HT-29 (cell line): ENCODE measurements around the gene CHDH. TPM values are rescaled to one million over a fixed set of nuclear protein-coding genes. Genes with fewer than 3 reads are reported as not detected.

ENCODE experiments used
- small RNA-seq: library from RNA; depleted of rRNA; stranded (forward); fragments of <200 nt; gene quantifications from one replicate; pipeline ENCODE3, GENCODE V24; 2014
- total RNA-seq: library from RNA; depleted of rRNA; stranded (reverse); fragments of >200 nt; shearing (Covaris generic); gene quantifications from 2 replicates; pipeline ENCODE4 v1.2.3, GENCODE V29; 2014; rRNA removed

The CHDH gene
- total RNA-seq, 1 experiment from 2014 or later: 27.6 TPM

Small RNAs within 50 kb of the gene (small RNA-seq; reads per million reads assigned to genes)
- gene AC012467.1: not detected

Other genes starting within 250 kb of the CHDH start
- gene IL17RB, start 149 bp upstream of the CHDH start, total RNA-seq: 14.9 and 17.0 TPM in 2 replicates
- 10.9 and 13.4 TPM in 2 replicates for gene ACTR8, start 35.7 kb upstream of the CHDH start, total RNA-seq
- gene SELENOK, start 45.4 kb upstream of the CHDH start, total RNA-seq: 33.2 and 37.3 TPM in 2 replicates